Kidney capillary endothelial cell (primary cell): ENCODE measurements around the gene ATP8B3.

Experiments used
- DNase-seq: peaks from one replicate; pipeline ENCODE4 v3.0.0-alpha.2; 2018; ENCODE audit warnings: low spot score

The ATP8B3 gene

GRCh38 chr19:1744133-1744665 lies 67.9 kb downstream of the ATP8B3 start:
- DNase-seq: no peak

DNA sequence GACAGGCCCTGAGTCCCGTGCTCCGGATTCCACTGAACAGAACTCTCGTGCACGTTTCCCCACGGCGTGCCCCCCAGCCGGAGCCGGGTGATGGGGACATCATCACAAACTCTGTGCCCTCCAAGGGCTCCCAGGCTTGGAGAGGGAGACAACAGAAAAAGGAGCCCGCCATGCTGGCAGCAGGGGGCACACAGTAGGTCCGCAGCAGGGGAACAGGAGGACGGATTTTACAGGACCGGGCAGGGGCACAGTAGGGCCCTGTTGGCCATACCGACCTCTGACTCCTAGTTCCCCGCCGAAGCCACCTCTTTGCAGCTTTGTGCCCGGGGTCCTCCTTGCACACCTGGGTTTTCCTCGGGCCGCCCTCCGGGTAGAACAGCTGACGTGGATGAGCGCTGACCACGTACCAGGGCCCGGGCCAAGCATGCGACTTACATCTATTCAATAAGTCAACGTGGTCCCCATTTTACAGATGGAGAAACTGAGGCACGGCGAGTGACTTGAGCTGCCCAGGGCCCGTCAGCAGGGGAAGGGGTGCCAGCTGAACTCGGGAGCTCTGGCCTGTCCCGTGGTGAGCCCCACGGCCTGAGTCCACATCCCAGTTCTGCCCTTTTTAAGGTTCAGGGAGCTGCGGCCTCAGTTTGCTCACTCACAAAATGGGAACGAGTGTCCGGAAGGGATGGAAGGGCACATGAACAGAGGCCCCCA lies 68.9 kb downstream of the ATP8B3 start:
- no peak for DNase-seq

GRCh38 chr19:1739960-1740629 lies 72.0 kb downstream of the ATP8B3 start:
- DNase-seq: no peak

GRCh38 chr19:1736927-1737326 lies 75.1 kb downstream of the ATP8B3 start:
- DNase-seq: no peak

DNA sequence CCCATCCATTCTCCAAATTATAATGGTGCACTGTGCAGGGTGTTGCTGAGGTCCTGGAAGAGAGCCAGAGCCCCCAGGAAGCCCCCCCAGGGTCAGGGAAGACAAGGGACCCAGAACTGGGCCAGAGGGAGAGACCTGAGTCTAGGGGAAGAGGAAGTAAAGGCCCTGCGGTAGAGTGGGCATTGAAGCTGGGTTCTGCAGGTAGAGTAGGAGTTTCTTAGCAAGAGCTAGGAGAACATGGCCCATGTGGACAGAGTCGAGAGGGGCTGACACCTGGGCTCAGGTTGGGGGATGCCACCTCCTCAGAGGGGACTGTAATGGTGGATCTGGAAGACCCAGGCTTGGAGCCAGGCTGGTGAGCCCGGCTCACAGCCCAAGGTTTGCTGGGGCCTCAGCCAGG lies 75.8 kb downstream of the ATP8B3 start:
- DNase-seq: no peak

DNA sequence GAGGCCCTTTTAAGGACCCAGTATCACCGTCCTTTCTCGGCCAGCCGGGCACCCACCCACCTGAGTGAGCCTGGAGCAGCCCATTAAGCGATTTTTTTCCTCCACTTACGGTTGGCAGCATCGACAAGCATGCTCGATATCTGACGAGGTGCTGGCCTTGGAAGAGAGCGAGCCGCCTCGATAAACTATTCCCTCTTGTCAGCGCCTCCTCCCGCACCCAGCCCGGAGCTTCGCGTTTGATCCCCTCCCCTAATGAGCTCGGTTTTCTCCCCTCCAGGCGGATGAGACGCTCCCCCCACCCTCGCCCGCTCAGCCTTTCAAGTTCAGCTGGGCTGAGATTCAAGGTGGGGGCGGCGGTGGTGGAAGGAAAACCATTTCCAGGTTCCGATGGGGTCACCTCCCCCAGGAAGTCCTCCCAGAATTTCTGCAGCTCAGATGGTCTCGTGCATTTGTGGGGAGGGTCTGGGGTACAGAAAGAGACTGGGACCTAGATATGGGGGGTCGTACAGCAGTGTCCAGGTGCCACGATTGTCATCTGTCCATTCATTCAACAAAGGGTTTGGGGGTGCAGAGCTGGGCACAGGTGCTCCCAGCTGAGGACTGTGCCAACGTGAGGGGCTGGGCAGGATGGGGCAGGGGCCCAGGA lies 77.6 kb downstream of the ATP8B3 start:
- DNase-seq: no peak
